GM18868 (cell line): ENCODE data around the gene TEX101.
"Not testable (repeated sequence)": the region's sequence is repeated elsewhere in the genome, so short reads cannot be mapped to it uniquely, and the experiment has no call there.

ENCODE experiments used
- ATAC-seq: cut with Tn5 transposase; IDR thresholded peaks from one replicate; pipeline ENCODE4 v1.9.1; 2021; ENCODE audit warnings: mild to moderate bottlenecking, moderate library complexity; ENCODE audit not compliant: unreplicated experiment

TEX101 gene, protein sequence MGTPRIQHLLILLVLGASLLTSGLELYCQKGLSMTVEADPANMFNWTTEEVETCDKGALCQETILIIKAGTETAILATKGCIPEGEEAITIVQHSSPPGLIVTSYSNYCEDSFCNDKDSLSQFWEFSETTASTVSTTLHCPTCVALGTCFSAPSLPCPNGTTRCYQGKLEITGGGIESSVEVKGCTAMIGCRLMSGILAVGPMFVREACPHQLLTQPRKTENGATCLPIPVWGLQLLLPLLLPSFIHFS

DNA sequence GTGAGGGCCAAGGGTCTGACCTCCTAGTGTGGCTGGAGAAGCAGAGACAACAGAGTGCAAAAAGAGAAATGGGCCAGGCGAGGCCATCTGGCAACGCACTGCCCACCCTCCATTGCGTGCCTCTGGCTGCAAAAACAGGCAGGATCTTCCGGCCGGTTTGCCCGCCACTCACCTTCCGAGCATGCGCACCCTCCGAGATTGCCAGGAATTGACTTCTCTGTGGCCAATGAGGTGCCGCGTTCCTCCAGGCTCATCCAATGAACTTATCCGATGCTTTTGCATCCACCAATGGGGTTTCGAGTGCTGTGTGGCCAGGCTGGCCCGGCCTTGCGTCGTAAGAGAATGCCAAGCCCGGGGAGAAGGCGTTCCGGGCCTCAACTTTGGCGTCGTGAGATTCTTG lies at the start of gene TEX101:
Gene TEX101, plus strand, starts transcription at position 337 of the 400 bp plus-strand sequence. CDS start 1,030 bp downstream, outside the sequence.
- no peak for ATAC-seq

DNA sequence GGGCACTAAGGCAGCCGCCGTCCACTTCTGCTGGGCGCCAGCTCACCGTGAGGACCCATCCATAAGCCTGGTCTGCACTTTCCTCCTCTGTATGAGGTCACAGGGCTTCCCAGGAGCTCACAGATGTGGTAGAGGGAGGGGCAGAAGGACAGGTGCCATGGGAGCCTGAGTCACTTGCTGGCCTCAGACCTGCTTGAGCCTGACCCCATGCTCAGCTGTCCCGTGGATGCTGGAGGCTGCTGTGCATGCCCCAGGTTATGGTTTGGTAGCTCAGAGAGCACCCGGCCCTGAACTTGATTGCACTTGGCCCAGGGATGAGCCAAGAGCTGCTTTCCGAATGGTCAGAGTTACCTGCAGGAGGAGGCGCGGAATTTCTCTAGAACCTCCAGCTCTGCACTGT lies 49.0 kb upstream of the TEX101 start:
- ATAC-seq, result not testable (repeated sequence)

DNA sequence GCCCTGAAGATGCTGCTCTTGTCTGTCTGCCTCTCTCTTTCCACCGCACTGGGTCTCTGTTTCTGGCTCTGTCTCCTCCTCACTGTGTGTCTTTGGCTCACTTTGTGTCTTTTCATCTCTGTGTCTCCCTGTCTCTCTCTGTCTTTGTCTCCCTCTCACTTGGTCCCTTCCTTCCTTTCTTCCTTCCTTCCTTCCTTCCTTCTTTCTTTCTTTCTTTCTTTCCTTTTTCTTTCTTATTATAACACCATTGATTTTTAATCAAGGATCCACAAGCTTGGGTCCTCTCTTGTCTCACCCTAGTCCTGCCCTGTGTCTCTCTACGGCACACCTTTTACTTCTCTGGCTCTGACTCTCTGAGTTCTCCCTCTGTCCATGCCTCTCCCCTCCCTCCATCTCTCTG lies 46.9 kb upstream of the TEX101 start:
- no peak for ATAC-seq

DNA sequence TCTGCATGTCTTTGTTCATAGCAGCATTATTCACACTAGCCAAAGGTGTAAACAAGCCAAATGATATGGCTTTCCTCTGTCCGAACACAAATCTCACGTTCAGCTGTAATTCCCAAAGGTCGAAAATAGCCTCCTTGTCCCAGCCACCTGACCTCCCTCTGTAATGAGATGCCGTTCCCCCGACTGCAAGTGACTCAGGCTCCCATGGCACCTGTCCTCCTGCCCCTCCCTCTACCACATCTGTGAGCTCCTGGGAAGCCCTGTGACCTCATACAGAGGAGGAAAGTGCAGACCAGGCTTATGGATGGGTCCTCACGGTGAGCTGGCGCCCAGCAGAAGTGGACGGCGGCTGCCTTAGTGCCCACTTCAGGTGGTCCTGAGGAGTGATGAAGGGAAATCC lies 45.8 kb upstream of the TEX101 start:
- not testable (repeated sequence) for ATAC-seq

DNA sequence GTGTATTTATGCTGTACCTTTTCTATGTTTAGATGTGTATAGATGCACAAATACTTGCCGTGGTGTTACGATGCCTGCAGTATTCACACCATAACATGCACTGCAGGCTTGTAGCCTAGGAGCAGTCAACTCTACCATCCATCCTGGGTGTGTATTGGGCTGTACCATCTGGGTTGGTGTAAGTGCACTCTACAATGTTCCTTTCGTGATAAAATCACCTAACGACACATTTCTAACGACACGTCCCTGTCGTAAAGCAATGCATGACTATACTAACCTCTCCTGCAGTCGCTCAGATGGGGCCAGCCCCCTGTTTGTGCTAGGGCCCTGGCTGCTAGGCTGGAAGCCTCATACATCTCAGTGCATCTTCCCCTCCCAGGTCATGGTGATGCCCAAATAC lies 42.8 kb upstream of the TEX101 start:
- no peak for ATAC-seq

DNA sequence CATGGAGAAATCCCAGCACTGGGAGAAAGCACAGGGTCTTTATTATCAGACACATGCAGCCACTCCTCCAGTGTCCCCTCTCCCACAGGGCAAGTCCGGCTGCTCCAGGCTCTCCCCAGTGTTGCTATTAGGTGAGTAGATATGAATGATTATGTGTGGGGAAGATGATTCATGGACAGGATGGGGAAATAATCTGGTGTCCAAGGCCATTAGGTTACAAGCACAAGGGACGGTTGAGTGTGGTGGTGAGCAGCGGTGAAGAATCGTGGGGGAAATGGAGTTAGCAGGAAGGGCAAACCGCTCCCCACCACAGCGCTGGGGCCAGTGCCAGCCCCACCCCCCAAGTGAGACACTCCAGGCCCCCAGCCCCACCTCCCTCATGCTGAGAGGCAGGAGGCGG lies 42.2 kb upstream of the TEX101 start:
- ATAC-seq, result no peak

DNA sequence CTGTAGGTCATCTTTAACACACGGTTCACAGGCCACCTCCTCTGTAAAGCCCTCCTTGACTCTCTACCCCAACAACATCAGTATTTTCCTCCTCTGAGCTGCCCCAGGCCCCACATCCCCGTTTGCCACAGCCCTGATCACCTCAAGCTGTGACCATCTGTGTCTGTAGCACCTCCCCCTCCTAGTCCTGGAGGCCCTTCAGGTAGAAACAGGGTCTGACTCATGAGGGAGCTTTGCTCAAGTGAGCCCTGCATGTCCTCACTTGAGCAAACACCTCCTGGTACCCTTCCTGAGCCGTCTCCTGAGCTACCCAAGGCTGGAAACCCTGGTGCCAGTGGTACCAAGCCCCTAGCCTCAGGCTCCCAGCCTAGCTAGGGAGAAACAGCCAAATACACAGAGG lies 37.1 kb upstream of the TEX101 start:
- ATAC-seq, result not testable (repeated sequence)

DNA sequence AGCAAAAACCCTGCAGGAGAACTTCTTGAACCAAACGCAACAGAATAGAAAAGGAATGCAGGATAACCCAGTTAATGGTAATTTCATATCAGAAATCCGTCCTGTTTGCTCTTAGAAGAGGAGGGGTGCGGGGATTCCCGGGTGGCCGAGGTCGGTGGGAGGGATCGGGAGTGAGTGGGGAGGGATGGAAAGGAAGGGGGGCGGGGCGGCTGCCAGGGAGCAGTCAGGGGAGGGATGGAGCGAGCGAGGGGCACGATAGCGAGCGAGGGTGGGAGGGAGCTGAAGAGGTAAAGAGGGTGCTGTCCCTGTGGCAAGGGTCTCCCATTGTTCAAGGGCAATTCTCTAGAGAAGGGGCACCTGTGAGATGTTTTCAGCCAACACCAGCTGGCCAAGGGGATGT lies 34.7 kb upstream of the TEX101 start:
- no peak for ATAC-seq

DNA sequence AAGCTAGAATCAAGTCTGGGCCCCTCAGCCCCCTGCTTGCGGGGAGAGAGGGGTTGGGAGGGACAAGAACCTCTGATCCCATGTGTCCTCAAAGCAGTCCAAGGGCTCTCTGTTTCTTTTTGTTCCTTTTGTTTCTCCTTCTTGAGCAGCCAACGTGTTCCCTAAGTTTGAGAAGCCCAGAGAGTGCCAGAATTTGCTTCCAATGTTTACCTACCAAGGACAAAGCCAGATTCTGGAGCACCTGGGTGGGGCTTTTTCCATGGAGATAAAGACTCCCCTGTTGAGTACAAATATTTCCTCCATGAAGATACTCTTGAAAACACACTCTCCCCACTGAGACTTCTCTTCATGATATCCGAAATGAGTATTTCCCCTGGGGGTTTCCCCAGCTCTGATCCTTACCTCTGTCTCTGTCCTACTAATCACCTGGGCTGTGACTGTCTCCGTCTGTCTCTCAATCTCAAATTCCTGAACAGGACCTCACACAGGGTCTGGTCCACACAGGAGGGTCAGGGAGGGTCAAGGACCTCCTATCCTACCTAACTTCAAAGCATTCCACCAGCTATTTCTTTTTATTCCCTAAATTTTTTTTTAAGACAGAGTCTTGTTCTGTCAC lies 33.8 kb upstream of the TEX101 start:
- ATAC-seq, result no peak

DNA sequence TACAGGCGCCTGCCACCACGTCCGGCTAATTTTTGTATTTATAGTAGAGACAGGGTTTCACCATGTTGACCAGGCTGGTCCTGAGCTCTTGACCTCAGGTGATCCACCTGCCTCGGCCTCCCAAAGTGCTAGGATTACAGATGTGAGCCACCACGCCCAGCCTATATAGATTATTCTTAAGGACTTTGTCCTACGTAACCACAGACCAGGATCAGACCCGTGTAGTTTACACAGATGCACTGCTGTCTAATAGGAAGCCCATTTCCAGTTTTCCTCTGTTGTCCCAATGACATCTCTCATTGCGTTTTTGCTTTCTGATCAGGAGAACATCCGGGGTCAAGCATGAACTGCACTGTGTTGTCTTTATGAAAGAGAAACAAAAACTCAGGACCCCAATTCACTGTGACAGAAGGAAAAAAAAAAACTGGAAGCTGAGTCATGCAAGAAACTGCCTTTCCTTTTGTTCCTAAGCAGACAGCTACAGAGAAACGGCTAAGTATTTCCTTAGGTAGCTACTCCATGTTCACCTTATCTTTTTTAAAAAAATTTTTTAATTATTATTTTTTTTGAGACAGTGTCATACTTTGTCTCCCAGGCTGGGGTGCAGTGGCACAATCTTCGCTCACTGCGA lies 32.0 kb upstream of the TEX101 start:
- not testable (repeated sequence) for ATAC-seq

DNA sequence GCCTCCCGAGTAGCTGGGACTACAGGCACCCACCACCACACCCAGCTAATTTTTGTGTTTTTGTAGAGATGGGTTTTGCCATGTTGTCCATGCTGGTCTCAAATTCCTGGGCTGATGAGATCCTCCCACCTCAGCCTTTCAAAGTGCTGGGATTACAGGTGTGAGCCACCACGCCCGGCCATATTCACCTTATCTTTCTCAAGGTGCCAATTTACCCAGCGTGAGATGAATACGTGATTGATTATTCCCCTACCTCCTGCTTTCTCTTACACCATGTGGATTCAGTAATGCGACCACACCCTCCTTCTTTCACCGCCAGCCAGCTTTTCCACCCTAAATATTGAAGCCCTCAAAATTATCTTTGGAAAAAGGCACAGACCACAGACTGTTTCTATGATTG lies 31.4 kb upstream of the TEX101 start:
- not testable (repeated sequence) for ATAC-seq

DNA sequence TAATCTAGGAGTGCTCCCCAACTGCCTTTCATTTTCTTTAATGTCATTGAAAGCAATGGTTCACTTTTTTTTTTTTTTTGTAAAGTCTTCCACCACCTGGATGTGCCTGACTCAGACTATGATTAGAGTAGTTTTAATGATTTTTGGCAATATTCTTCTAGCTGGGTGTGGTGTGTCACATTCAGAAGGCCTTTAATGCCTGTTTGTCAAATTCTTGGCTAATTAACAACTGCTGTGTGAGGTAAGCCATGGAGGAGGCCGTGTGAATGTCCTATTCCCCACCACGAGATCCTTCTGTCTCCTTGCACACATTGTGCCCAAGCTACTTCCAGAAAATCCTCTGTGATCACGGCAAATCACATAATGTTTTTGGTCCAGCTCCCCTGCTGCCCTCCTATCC lies 30.9 kb upstream of the TEX101 start:
- ATAC-seq, result not testable (repeated sequence)

DNA sequence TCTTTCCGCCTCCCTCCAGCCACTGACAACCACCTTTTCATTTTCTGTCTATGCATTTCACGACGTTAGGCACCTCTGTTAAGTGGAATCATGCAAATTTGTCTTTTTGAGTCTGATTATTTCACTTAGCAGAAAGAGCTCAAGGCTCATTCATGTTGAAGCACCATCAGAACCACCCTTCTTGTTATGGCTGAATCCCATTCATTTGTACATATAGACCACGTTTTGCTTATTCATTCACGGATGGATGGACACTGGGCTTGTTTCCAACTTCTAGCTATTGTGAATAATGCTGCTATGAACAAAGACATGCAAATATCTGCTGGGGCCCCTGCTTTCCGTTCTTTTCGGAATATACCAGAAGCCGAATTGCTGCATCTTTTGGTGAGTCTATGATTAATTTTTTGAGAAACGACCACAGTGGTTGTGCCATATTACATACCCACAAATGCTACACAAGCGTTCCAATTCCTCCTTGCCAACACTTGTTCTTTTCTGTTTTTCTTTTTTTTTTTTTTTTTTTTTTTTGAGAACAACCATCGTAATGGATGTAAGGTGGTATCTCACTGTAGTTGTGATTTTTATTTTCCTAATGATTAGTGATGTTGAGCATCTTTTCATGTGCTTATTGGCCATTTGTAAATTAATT lies 23.7 kb upstream of the TEX101 start:
- not testable (repeated sequence) for ATAC-seq

DNA sequence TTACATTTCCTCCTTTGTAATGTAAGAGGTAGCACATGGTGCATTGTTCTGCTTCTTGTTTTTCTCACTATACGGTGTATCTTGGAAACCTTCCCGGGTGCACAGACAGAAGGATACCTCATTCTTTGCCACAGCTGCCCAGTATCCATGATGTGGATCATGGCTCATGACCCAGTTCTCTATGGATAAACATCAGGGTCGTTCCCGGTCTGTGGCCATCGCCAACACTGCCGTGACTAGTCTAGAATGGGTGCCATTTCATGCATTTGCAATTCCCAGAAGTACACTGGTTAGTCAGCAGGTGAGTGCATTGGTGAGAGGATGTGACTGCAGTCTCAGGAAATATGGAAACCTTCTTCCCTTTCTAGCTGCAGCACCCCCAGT lies 23.1 kb upstream of the TEX101 start:
- not testable (repeated sequence) for ATAC-seq

DNA sequence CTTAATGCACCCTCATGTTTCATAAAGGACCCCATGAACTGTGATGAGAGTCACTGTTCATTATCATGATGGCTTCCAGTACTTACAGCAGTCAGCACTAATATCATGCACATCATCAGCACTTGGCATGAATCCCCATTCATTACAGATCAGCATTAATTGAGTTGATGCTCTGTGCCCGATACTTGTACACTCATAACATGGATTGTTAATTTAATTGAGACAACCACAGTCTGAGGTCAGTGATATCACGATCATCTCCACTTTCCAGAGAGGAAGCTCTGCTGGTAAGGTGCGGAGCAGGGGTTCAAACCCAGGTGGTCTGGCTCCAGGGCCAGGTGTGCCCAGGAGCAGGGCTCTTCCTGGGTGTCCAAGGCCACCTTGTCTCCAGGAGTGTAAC lies 21.2 kb upstream of the TEX101 start:
- not testable (repeated sequence) for ATAC-seq

DNA sequence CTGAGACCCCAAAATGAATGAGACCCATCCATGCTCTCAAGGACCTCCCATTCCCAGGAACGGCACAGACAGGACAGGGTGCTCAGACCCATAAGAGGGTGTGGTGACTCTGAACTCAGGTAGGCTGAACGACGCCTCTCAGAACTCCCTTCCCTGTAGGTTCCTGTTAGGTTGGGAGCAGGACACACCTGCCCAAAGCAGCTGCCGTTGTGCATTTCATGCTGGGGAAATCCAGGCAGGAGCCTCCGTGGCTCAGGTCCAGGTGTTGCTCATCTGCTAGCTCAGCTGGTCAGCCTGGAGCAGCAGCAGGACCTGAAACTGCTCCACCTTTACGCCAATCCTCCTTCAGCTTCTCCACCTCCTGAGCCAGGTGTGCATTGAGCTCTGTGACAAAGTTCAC lies 19.1 kb upstream of the TEX101 start:
- no peak for ATAC-seq

DNA sequence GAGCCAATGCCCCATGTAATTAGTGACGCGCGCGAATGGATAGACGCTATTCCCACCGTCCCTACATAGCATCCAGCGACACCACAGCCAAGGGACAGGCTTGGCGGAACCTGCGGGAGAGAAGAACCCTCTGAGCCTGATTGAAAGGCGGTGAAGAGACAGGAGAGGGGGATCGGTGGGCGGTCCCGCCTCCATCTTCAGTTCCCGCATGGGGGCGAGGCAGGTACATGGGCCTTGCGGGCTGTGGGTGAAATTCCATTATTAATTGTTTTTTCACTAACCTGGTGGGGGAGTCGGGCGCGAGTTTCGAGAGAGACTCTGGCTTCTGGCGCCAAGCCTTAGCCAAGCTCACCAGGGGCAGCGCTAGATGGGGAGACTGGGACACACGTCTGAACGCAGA lies 8.4 kb upstream of the TEX101 start:
- ATAC-seq, result no peak

DNA sequence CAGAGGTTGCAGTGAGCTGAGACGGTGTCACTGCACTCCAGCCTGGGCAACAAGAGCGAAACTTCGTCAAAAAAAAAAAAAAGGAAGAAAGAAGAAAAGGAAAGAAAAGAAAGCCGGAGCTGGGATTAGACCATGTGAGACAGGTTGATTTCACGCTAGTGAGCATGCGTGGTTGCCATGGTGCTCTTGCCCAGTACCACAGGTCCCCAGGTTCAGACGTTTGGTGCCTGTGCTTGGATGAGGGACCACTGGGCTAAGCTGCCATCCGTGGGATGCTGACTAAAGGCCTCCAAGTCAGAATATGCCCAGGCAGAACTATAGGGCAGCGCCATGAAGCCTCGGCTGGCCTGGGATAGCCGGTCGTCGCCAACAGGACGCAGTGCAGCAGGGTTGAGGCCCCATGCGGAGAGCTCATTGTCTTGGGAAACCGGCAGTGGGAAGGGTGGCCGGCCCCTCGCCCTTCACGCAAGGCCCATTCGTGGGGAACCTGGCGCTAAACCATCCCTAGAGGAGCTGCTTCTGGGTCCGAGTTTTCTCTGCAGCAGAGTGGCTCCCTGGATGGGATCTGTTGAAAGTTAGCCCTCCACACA lies 7.2 kb upstream of the TEX101 start:
- ATAC-seq, result no peak

DNA sequence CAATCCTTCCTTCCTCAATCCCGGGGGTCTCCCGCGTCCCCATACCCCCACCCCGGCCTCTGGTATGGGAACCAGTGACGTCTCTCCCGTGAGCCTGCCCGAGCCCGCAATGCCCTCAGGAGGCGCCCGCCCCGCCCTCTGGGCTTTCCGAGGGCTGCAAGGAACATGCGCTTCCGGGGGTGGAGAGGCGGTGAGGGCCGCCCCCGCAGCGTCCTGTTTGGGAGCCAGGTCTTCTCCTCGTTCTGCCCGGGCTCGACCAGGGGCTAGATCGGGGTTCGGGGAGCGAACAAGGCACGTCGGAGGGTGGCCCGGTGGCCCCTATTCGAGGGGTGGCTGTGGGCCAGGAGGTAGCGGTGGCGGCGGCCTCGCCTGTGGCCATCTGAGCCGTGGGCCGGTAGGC lies 6.6 kb upstream of the TEX101 start:
- ATAC-seq, result no peak

DNA sequence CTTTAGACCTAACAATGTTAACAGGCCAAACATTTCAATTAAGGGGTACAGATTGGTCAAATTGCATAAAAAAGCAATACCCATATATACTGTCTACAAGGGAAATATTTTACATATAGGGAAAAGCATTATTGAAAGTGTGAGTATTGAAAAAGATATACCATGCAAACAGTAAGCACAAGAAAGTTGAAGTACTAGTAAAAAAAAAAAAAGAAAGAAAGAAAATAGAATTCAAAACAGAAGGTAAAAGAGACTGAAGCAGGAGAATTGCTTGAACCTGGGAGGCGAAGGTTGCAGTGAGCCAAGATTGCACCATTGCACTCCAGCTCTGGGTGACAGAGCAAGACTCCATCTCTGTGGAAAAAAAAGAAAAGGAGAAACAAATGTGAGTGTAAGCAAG lies 5.3 kb upstream of the TEX101 start:
- ATAC-seq, result no peak

DNA sequence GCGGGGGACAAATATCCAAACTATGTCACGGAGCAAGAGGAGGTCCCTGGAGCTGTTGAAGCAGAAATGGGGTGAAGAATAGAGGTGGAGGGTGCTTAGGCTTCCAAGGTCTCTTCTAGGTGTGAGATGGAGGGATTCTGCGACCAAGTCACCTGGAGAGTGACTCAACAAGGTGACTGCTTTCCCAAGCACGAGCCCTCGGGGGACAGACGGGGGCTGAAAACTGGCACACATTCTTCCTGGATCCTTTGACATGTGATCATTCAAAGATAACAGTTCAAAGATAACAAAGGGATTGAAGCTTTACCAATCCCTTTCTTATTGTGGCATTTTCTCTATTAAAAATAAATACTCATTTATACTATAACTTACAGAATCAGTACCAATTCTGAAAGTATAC lies 2.2 kb upstream of the TEX101 start:
- ATAC-seq, result no peak
